HG02970 (cell line): ENCODE results near the gene SLC38A10.

Experiments
- ATAC-seq: cut with Tn5 transposase; IDR thresholded peaks from one replicate; pipeline ENCODE4 v1.9.1; 2021; ENCODE audit warnings: mild to moderate bottlenecking, moderate library complexity, moderate number of reproducible peaks; ENCODE audit not compliant: unreplicated experiment, low FRiP score

The SLC38A10 gene

DNA sequence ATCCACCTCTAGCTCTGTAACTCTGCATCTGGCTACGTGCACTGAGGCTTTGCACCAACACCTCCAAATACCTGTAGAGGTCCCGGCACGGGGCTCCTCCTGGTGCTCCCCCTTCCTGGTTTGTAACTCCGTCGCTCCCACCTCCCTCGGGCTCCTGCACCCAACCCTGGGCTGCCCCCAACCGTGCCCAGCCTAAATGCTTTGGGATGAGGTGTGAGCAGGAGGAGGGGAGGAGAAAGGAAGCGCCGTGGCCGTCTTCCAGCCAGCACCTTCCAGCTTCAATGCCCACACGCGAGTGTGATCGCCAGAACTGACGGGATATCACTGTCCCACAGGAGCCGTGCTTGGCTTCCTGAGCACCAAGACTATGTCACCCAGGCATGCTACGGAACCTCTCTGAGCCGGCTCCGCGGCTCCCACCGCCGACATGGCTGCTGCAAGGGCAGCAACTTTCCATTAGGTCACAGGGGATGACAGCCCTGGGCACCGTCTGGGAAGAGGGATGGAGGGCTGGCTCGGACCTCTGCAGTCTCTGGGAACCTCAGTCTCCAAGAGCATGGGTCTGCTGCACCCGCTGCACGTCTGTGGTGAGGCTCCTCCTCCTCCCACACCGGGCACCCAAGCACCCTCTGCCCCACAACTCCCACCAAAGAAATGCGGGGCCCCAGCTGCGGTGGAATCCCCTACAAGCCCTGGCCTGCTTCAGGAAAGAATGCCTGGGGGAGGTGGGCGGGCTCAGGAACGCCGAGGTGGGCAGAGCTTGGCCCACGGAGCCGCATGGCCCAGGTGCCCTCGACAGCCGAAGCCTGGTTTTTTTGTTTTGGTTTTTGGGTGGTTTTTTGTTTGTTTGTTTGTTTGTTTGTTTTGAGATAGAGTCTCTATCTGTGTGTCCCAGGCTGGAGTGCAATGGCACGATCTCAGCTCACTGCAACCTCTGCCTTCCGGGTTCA is 6.4 kb upstream of the SLC38A10 start:
- ATAC-seq = no peak

DNA sequence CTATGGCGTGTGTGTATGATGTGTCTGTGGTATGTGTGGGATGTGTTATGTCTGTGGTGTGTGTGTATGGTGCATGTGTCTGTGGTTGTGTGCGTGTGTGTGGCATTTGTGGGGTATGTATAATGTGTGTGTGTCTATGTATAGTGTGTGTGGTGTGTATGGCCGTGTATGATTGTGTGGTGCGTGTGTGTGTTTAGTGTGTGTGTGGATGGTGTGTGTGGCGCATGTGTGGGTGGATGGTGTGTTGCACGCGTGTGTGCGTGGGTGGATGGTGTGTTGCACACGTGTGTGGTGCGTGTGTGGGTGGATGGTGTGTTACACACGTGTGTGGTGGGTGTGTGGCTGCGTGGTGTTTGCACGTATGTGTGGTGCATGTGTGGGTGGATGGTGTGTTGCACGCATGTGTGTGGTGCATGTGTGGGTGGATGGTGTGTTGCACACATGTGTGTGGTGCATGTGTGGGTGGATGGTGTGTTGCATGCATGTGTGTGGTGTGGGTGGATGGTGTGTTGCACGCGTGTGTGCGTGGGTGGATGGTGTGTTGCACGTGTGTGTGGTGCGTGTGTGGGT is 5.6 kb upstream of the SLC38A10 start:
- no peak for ATAC-seq

DNA sequence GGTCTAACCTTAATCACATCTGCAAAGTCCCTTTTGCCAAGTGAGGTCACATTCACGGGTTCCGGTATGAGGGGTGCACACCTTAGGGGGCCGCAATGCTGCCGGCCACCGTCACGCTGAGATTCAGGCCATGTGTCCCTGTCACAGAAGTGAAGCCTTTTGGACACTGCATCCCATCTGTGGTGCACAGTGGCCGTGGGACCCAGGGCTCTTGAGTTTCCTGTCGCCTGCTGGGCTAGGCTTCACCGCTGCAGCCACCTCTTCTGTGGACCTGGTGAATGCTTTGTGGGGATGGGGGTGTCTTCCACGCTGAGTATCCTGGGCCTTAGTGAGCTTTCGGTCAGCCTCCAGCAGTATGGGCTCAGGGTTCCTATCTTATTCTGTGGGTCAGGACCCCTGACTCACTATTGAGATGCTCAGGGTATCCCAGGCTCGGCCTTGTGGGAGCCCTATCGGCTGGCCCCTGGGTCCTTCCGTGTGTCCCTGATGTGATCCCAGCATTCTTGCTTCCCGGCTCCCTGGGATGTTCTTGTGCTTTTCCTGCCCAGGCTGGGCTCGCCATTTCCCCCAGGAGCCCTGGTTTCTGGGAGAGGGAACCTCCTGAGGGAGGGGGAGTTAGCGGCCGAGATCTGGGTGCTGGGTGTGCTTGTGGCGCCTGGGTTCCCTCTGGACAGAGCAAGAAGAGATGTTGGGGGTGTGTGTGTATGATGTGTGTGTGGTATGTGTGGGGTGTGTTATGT is 4.9 kb upstream of the SLC38A10 start:
- ATAC-seq = no peak

DNA sequence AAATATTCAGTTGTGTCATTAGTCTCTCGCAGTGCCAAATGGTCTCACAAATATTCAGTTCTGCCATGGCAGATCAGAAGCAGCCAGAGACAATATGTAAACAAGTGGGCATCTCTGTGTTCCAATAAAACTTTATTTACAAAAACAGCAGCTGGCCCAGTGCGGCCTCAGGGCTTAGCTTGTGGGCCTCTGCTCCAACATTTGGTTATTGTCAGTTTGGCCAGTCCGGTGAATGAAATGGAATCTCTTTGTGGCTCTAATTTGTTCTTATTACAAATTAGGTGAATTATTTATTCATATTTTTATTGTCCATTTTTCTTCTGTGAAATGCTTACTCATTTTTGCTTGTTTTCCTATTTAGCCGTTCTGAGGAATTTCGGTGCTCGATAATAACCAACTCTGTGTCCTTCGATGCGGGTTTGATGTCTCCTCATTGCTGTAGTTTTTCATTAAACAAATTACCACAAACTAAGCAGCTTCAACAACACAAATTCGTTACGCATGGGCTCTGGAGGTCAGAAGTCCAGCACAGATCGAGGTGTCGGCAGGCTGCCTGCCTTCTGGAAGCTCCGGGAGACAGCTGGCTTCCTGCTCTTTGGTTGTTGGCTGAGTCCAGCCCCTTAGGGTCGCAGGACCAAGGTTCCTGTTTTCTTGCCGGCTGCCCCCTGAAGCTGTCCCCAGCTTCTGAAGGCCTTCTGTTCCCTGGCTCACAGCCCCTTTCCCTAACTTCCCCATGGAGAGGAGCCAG is 4.1 kb upstream of the SLC38A10 start:
- ATAC-seq = no peak

DNA sequence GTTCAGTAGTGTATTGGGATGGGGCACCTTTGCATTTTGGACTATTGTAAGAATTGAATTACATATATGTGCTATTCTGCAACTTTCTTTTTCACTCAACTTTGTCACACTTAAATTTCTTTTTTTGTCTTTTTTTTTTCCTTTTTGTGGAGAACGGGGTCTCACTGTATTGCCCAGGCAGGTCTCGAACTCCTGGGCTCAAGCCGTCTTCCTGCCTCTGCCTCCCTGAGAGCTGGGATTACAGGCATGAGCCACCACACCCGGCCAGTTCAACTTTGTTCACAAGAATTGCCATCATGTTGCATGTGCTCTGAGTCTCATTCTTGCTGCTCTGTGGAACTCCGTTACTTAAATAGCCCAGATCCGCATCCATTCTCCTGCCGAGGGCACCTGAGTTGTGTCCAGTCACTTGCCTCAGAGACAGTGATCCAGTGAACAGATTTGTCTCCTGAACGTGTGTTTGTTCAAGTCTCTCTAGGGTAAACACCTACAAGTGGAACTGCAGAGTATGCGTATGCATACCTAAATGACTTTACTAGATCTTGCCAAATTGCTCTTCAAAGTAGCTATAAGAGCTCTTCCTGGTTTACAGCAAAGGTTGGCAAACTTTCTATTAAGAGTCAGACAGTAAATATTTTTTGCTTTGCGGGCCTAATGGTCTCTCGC is 3.4 kb upstream of the SLC38A10 start:
- ATAC-seq = no peak

DNA sequence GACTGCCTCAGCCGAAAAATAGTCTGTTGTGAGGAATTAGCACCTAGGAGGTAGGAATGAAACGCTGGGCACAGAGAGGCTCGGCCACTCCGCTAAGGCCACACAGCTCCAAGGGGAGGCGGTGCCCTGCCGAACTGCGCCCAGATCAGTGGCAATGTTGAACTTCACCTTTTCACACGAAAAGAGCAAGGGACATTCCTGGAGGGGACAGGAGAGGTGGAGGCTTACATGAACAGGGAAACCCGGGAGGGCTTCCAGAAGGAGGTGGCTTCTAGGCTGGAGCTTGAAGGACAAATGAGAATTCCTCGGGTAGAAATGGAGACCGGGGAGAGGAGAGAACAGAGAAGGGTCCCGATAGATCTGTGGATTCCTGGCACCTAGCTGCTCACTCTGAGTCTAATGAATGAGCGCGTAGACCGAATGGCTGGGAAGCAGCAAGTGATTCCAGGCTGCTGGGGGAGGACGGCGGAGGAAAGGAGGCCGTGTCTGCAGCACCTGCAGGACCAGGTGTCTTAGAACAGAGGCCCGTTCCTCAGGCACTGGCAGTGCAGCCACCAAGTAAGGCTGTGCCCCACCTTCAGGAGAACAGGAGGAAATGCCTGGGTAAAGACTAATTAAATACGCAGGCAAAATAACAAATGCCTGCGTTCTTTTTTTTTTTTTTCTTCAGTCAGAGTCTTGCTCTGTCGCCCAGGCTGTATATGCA is 722 bp upstream of the SLC38A10 start:
- ATAC-seq = no peak

DNA sequence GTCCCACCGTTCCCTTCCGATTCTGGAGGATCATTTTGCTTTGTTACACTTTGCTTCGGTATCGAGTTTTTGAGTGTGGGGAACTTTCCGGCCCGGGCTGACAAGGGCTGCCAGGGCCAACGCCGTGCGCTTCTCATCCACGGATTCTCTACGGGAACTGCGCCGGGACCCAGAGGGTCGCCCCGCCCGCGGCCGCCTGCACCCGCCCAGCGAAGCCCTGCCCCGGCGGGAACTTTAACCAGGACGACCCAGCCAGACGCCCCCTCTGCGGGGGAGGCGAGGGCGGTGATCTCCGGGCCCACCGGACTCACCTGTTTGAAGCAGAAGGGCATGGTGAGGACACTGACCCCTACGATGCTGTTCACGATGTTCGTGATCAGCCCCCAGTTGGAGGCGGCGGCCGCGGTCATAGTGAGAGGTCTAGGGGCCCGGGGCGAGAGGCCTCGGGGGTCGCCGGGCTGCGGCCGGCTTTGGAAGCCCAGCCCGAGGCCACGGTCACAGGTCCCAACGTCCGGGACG is 536 bp downstream of the SLC38A10 start:
- peak; percentile 10 for ATAC-seq

DNA sequence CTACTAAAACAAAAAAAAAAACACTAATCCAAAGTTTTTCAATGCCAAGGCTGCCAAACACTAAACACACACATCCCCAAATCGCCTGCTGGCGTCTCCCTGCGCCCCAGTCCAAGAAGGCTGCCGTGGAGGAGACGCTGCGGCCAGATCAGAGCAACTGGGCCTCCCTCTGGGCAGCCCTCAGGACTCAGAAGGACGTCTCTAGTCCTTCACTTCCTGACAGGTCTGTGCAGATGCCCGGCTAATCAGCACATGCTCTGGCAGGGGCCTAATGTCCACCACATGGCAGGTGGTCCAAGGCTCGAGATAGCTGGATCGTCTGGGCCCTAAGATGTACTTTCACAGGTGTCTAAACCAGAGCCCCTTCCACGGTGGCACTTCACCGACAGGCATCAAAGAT is 2.7 kb downstream of the SLC38A10 start:
- no peak for ATAC-seq

DNA sequence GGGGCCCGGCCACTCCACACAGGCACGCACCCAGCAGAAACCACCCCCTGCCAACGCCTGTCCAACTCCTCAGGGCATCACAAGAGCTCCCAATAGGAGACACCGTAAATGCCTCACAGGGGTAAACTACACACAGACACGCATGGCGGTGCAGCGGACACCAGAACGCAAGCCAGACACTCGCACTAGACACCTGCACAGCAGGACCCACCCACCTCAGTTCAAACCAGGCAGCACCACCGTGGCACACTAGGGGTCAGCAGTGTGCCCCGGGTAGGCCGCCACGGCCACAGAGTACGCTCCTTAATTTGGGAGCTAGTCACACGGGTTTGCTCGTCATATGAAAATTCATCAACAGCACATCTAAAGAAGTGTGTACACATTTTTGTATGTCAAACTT is 3.4 kb downstream of the SLC38A10 start:
- no peak for ATAC-seq

DNA sequence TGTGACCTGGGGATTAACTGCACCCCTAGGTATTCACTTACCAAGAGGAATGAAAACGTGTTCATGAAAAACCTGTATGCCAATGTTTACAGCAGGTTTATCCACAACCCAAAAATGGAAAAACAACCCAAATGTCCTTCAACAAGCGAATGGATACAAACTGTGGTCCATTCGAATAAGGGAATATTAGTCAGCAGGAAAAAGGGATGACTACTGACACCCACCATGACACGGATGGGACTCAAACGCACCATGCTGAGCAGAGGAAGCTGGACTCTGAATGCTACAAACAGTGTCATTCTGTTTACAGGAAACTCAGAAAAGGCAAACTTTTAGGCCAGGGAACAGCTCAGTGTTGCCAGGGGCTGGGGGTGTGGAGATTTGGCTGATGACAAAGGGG is 4.9 kb downstream of the SLC38A10 start:
- no peak for ATAC-seq

DNA sequence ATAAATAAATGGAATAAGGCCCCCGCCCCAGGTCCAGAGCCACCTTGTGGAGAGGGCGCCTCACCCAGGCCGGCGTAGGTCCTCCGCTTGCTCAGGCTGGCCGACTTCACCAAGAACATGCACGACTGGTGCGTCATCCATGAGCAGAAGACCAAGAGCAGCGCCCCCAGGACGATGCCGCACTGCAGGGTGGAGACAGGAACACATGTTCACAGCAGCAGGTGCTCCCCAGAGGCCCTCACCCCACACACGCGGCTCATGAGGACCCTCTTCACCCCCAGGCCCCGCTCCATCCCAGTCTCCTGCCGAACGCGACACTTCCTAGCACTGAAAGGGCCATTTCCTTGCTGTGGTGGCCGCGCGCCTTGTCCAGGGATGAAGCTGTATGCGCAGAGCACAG is 5.5 kb downstream of the SLC38A10 start:
- no peak for ATAC-seq

DNA sequence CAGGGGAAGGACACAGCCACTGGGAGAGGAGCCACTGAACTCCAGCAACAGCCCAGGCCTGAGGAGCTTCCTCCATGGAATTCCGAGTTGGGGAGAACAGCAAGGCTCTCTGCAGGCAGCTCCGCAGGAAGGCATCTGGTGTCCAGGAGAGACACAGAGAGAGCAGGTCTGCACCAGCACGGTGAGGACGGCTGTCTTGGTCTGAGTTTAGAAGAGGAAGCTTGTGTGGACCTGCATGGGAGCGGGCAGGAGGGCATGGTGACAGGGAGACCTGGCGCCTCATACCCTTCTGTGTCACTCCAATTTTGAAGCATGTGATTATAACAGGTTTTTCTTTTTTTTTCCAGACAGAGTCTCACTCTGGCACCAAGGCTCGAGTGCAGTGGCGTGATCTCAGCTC is 6.4 kb downstream of the SLC38A10 start:
- ATAC-seq = no peak

DNA sequence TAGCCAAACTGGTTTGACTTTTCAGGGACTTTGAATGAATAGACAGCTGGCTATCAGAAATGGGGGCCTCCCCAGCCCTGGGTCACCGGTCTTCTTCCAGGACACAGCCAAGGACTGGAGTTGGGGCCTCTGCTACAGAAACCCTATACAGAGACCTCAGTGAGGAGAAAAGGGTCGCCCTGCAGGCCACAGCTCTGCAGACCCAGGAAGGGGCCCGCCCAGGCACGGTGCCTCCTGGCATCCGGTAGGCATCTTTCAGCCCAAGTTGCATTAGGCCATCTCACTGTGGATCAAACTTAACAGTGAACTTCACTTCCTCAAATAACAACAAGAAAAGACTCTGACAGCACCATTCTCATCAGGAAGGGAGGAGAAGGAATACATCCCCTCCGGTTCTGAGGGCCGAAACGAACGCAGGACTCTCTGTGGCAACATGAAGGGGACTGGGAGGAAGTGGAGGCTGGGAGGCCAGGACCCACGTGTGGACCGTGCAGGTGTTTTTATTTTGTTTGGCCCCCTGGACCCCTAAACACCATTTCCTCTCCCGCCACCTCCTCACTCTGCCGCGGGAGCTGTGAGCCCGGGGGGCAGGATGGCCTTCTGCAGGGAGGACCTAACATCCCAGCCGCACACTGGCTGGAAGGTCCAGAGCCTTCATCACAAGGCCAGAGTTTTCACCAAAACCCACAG is 7.2 kb downstream of the SLC38A10 start:
- no peak for ATAC-seq

DNA sequence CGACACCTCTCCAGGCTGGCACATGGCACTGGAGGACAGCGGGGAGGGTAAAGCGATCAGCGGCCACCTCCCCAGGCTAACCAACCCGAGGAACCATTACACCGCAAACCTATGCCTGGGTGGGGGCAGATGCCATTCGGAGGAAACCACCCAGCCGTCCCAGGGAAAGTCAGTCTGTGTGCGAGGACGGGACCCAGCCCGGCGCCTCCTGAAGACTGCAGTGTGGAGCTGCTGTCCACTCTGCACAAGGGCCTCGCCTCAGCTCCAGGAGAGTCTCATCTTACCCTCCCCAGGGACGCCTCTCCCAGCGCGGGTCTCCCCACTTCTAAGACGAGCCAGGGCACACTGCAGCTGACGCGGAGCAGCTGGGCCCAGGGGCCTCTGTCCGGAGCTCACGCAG is 8.0 kb downstream of the SLC38A10 start:
- ATAC-seq = no peak

DNA sequence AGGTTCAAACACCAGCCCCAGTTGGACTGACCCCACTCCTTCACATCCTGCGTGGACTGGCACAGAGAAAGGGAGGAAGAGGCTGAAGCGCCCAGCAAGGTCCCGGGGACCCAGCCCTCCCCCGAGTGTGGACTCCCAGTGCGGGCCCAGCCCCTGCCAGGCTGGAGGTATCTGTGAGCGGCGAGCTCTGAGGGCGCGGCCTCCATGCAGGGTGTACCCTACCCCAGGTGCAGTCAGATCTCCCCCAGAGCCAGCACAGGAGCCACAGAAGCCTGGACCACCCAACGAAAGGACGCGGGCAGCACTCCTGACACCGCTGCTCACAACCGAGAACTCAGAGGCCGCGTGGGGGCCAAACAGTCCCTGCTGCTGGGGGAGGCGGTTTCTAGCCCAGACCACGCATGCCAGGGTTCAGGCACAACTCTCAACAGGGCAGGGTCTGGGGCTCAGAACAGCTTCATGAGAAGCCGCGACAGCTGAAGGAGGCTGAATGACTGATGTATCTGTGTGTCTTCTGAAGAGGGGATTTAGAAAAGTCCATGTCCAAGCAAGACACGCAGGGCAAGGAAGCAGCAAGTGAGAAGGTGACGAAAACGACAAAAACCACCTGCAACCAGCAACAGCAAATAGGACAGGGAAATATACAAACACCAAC is 8.5 kb downstream of the SLC38A10 start:
- no peak for ATAC-seq

DNA sequence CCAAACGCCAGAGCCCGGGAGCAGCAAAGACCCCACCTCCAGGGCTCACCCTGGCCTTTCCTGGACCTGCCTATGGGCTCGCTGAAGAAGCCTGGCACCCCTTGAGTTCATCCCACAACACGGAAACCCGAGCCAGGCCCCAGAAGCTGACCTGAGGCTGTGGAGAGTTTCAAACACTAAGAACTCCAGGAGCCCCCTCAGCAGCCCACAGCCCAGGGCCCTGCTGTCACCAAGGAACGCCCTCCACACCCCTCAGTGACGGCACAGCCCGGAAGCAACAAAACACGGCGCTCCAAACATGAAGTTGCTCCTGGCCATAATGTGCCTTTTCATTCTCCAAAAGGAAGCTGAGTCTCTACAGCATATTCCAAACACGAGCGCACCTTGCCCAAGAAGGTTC is 9.2 kb downstream of the SLC38A10 start:
- no peak for ATAC-seq

DNA sequence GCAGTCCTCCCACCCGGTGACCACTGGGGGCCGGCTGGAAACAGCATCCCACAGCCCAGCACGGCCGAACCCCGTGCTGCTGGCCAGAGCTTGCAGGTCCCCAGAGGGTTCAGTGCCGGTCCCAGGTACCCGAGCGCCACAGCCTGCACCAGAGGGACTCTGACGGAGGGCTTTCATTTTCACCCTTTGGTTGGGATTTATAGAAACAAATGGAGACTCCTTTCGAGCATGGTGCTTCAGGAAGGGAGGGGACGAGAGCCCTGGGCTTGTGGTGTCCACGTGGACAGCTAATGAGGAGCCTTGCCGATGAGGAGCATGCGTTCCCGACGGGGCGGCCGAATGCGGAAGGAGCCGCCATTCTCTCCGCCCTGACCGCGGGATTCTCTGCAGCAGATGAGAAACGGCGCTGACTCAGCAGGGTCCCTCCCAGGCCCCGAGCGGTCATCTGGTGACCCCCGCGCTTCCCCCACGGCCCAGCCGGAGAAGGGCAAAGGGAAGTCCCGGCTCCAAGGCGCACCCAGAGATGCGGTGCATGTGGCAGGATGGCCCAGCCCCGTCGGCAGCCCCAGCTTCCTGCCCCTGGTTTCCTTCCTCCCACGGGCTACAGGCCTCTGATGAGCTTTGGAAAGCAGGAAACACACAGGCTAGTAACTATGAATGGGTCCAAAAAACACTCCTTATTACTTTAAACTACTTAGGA is 9.8 kb downstream of the SLC38A10 start:
- no peak for ATAC-seq

DNA sequence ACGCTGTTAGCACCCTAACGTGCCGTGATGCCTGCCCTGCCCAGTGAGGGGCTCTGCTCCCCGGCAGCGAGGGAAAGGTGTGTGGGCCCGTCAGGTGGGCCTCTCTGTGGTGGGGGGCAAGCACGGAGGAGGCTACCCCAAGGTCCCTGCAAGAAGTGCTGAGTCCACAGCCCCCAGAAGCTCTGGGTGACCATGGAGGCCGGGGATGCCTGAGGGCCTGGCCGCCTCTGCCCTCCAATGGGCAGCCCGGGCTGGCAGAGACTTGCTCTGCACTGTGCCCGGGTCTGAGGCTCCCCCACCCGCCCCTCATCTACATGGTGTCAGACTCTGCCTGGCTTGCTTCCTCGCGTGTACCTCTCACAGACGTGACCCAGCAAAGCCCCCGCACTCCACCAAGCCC is 12.2 kb downstream of the SLC38A10 start:
- no peak for ATAC-seq
